Islet of Langerhans (tissue), 1 donor: ENCODE measurements around the gene ARHGEF19.

Source experiments
- FAIRE-seq: peaks from one replicate; lab custom pipeline; 2011; peaks lifted over from hg19 to GRCh38; lab: Jason Lieb, UNC

Gene ARHGEF19

GRCh38 chr1:16148329-16149092 lies 63.9 kb downstream of the ARHGEF19 start:
- FAIRE-seq, result no peak
